Stimulated activated CD8-positive, alpha-beta memory T cell treated with anti-CD3 and anti-CD28 coated beads, Interleukin-7, amount 100 ng/mL, for 4 hours (primary cell): ENCODE measurements around the gene PQBP1.

Experiments
- DNase-seq, 2 donors: peaks; one replicate each; pipeline ENCODE4 v3.0.0-alpha.2; 2020; ENCODE audit warnings: low read depth in 2 of 2

PQBP1 gene

GRCh38 chrX:48923771-48924170 lies 26.0 kb downstream of the PQBP1 start:
- no peak for DNase-seq

- no peak for DNase-seq
Measured at GRCh38 chrX:48924270-48924669, 26.5 kb downstream of the PQBP1 start.

- no peak for DNase-seq
Measured at GRCh38 chrX:48927123-48927522, 29.4 kb downstream of the PQBP1 start.

- no peak for DNase-seq
Measured at GRCh38 chrX:48927736-48928382, 30.1 kb downstream of the PQBP1 start.

- DNase-seq = no peak
Measured at GRCh38 chrX:48933757-48934156, 36.0 kb downstream of the PQBP1 start.

GRCh38 chrX:48934581-48935300 lies 37.0 kb downstream of the PQBP1 start:
- no peak for DNase-seq

- DNase-seq = no peak
Measured at GRCh38 chrX:48935301-48935670, 37.6 kb downstream of the PQBP1 start.

- no peak for DNase-seq
Measured at GRCh38 chrX:48936429-48937053, 38.8 kb downstream of the PQBP1 start.

- peak; percentile 84 to 89 for DNase-seq
Measured at GRCh38 chrX:48937054-48937907, 39.6 kb downstream of the PQBP1 start.

- peak in 1 of 2 donors; percentile 42 for DNase-seq
Measured at GRCh38 chrX:48938721-48939425, 41.1 kb downstream of the PQBP1 start.

GRCh38 chrX:48939524-48940228 lies 41.9 kb downstream of the PQBP1 start:
- no peak for DNase-seq

GRCh38 chrX:48940404-48940955 lies 42.8 kb downstream of the PQBP1 start:
- no peak for DNase-seq

- DNase-seq = no peak
Measured at GRCh38 chrX:48942895-48943294, 45.2 kb downstream of the PQBP1 start.

GRCh38 chrX:48945517-48946348 lies 48.0 kb downstream of the PQBP1 start:
- peak in 1 of 2 donors; percentile 23 for DNase-seq

- DNase-seq = no peak
Measured at GRCh38 chrX:48948589-48948988, 50.9 kb downstream of the PQBP1 start.
